ENCODE data around the gene LRCH4.
"Not testable (repeated sequence)": the region's sequence is repeated elsewhere in the genome, so short reads cannot be mapped to it uniquely, and the experiment has no call there.

The LRCH4 gene

GRCh38 chr7:100540073-100540723, 45.7 kb downstream of the LRCH4 start:
- H3K4me3 Mint-ChIP-seq = peak overlapping the region; percentile 95
- peak overlapping the region; percentile 100 for H3K27ac Mint-ChIP-seq
- H3K4me1 Mint-ChIP-seq (ENCODE audit: low read depth) = peaks cover 60% of the 10 kb centered on the region
- no peak for DNase-seq
- H3K27me3 Mint-ChIP-seq = no peaks in the 10 kb centered on the region
- H3K9me3 Mint-ChIP-seq = no peaks in the 10 kb centered on the region
- H3K36me3 Mint-ChIP-seq (ENCODE audit: low read depth) = peaks cover 45% of the 10 kb centered on the region

GRCh38 chr7:100539436-100540006, 46.4 kb downstream of the LRCH4 start:
- Mint-ChIP-seq H3K27me3 (no peaks in the 10 kb centered on the region), H3K4me3 (peak overlapping the region; percentile 95), H3K9me3 (no peaks in the 10 kb centered on the region), H3K4me1 (ENCODE audit: low read depth) (peaks cover 53% of the 10 kb centered on the region), H3K36me3 (ENCODE audit: low read depth) (peaks cover 44% of the 10 kb centered on the region), H3K27ac (peak overlapping the region; percentile 100)
- DNase-seq = peak; percentile 46

- Mint-ChIP-seq H3K27me3 (no peaks in the 10 kb centered on the region), H3K36me3 (ENCODE audit: low read depth) (peaks cover 38% of the 10 kb centered on the region), H3K9me3 (no peaks in the 10 kb centered on the region), H3K4me3 (peak within 1 kb of the TSS; percentile 95), H3K4me1 (ENCODE audit: low read depth) (peaks cover 47% of the 10 kb centered on the region), H3K27ac (peak within 1 kb of the TSS; percentile 100)
- DNase-seq = peak; percentile 100
These were observed 47.1 kb downstream of the LRCH4 start, which contains the start of gene AGFG2 for GRCh38 chr7:100538654-100539435. TSS of gene AGFG2 (plus strand) at chr7:100539203. CDS start at chr7:100539347, 144 bp downstream.

- H3K36me3 Mint-ChIP-seq (ENCODE audit: low read depth) = peaks cover 33% of the 10 kb centered on the region
- H3K9me3 Mint-ChIP-seq = no peaks in the 10 kb centered on the region
- H3K27ac Mint-ChIP-seq = peak overlapping the region; percentile 97
- peak overlapping the region; percentile 95 for H3K4me3 Mint-ChIP-seq
- peaks cover 41% of the 10 kb centered on the region for H3K4me1 Mint-ChIP-seq (ENCODE audit: low read depth)
- DNase-seq = no peak
- H3K27me3 Mint-ChIP-seq = no peaks in the 10 kb centered on the region
These were observed 47.6 kb downstream of the LRCH4 start for GRCh38 chr7:100538348-100538653.

GRCh38 chr7:100536695-100537094, 49.2 kb downstream of the LRCH4 start:
- not testable (repeated sequence) for H3K9me3 Mint-ChIP-seq, H3K27me3 Mint-ChIP-seq, DNase-seq, H3K4me3 Mint-ChIP-seq
- H3K27ac Mint-ChIP-seq = peak overlapping the region; percentile 37
- H3K4me1 Mint-ChIP-seq (ENCODE audit: low read depth) = peaks cover 25% of the 10 kb centered on the region
- H3K36me3 Mint-ChIP-seq (ENCODE audit: low read depth) = peaks cover 22% of the 10 kb centered on the region

GRCh38 chr7:100535982-100536381, 49.9 kb downstream of the LRCH4 start:
- Mint-ChIP-seq H3K4me1 (ENCODE audit: low read depth) (peaks cover 18% of the 10 kb centered on the region), H3K36me3 (ENCODE audit: low read depth) (peaks cover 15% of the 10 kb centered on the region)
- DNase-seq, H3K27me3 Mint-ChIP-seq, H3K27ac Mint-ChIP-seq, H3K9me3 Mint-ChIP-seq, H3K4me3 Mint-ChIP-seq: not testable (repeated sequence)

- DNase-seq = no peak
- Mint-ChIP-seq H3K27ac (no peak overlapping the region), H3K9me3 (no peaks in the 10 kb centered on the region), H3K27me3 (no peaks in the 10 kb centered on the region), H3K36me3 (ENCODE audit: low read depth) (no peaks in the 10 kb centered on the region), H3K4me1 (ENCODE audit: low read depth) (peaks cover 8% of the 10 kb centered on the region), H3K4me3 (no peak overlapping the region)
These were observed 53.5 kb downstream of the LRCH4 start for GRCh38 chr7:100532165-100533022.

- not testable (repeated sequence) for H3K4me3 Mint-ChIP-seq; H3K27me3 Mint-ChIP-seq; H3K9me3 Mint-ChIP-seq; DNase-seq; H3K36me3 Mint-ChIP-seq (ENCODE audit: low read depth); H3K27ac Mint-ChIP-seq
- peaks cover 13% of the 10 kb centered on the region for H3K4me1 Mint-ChIP-seq (ENCODE audit: low read depth)
These were observed 57.6 kb downstream of the LRCH4 start for GRCh38 chr7:100528108-100528866.
